HFFc6 (cell line): Measurements from ENCODE around the gene TRPC4AP. TPM values are rescaled to one million over a fixed set of nuclear protein-coding genes. Genes with fewer than 3 reads are reported as not detected.
A peak's percentile ranks its signal among the peaks of the same experiment; 100 is the strongest.

ENCODE experiments used
- DNase-seq: peaks from one replicate; pipeline ENCODE4 v3.0.0-alpha.2; 2018
- H3K27ac Mint-ChIP-seq: 2 replicates; pipeline ENCODE4 v1.8.0; 2020; ENCODE audit warnings: mild to moderate bottlenecking, mixed read lengths
- H3K27me3 Mint-ChIP-seq: 2 replicates; pipeline ENCODE4 v1.8.0; 2021; ENCODE audit warnings: mild to moderate bottlenecking, moderate library complexity, mixed read lengths; ENCODE audit not compliant: insufficient read depth
- H3K36me3 Mint-ChIP-seq: 2 replicates; pipeline ENCODE4 v1.8.0; 2021; ENCODE audit warnings: low read depth, mixed read lengths
- H3K4me1 Mint-ChIP-seq: 2 replicates; pipeline ENCODE4 v1.8.0; 2020; ENCODE audit warnings: low read depth, mixed read lengths
- H3K4me3 Mint-ChIP-seq: 2 replicates; pipeline ENCODE4 v1.8.0; 2020; ENCODE audit warnings: mild to moderate bottlenecking, moderate library complexity, mixed read lengths
- H3K9me3 Mint-ChIP-seq: 2 replicates; pipeline ENCODE4 v1.8.0; 2020; ENCODE audit warnings: mild to moderate bottlenecking, mixed read lengths
- CTCF ChIP-seq: fragments of 200-600 bp; sonication (generic); IDR thresholded peaks from 2 replicates; pipeline ENCODE4 v1.5.0; 2021; ENCODE audit warnings: antibody characterized with exemption, mild to moderate bottlenecking
- total RNA-seq, 6 experiments: library from RNA; stranded (reverse); fragmentation: NEBNext Ultra II Directional; extraction: Animal tissue kit (Norgen Biotek cat#: 25700); gene quantifications; 2 replicates in 1 of 6; 3 replicates in 5 of 6; pipeline ENCODE4 v1.2.3, GENCODE V29; 2021

Gene TRPC4AP
- total RNA-seq, 6 experiments from 2014 or later: 70.7 to 89.8 (median 81.6) TPM

GRCh38 chr20:35133031-35133430 is 40.4 kb upstream of the TRPC4AP start:
- Mint-ChIP-seq H3K36me3 (peaks cover 29% of the 10 kb centered on the region), H3K27me3 (peaks cover 3% of the 10 kb centered on the region), H3K27ac (0 out of 2 replicates have a peak overlapping the region, but pooled peaks have one; percentile 36), H3K4me1 (peaks cover 29% of the 10 kb centered on the region), H3K9me3 (no peaks in the 10 kb centered on the region), H3K4me3 (no peak overlapping the region)
- DNase-seq: no peak
- TF ChIP-seq CTCF: no peak

- H3K9me3 Mint-ChIP-seq: no peaks in the 10 kb centered on the region
- H3K27me3 Mint-ChIP-seq: peaks cover 3% of the 10 kb centered on the region
- no peak overlapping the region; the same call in 1 of the 2 replicates for H3K27ac Mint-ChIP-seq
- H3K36me3 Mint-ChIP-seq: peaks cover 26% of the 10 kb centered on the region
- peaks cover 29% of the 10 kb centered on the region for H3K4me1 Mint-ChIP-seq
- no peak for TF ChIP-seq CTCF
- no peak overlapping the region for H3K4me3 Mint-ChIP-seq
- no peak for DNase-seq
Observed at GRCh38 chr20:35131934-35132333, 39.3 kb upstream of the TRPC4AP start.

- peaks cover 1% of the 10 kb centered on the region for H3K27me3 Mint-ChIP-seq
- H3K9me3 Mint-ChIP-seq: no peaks in the 10 kb centered on the region
- no peak overlapping the region for H3K27ac Mint-ChIP-seq
- H3K36me3 Mint-ChIP-seq: peaks cover 36% of the 10 kb centered on the region
- H3K4me3 Mint-ChIP-seq: no peak overlapping the region
- no peak for TF ChIP-seq CTCF
- peaks cover 10% of the 10 kb centered on the region for H3K4me1 Mint-ChIP-seq
- DNase-seq: peak; percentile 32
Observed at GRCh38 chr20:35129647-35130069, 37.1 kb upstream of the TRPC4AP start.

GRCh38 chr20:35125753-35126152 is 33.1 kb upstream of the TRPC4AP start:
- Mint-ChIP-seq H3K27ac (no peak overlapping the region), H3K4me3 (no peak overlapping the region), H3K4me1 (peaks cover 8% of the 10 kb centered on the region), H3K36me3 (peaks cover 39% of the 10 kb centered on the region), H3K9me3 (no peaks in the 10 kb centered on the region), H3K27me3 (peaks cover 3% of the 10 kb centered on the region)
- no peak for TF ChIP-seq CTCF
- DNase-seq: no peak

- H3K4me1 Mint-ChIP-seq: peaks cover 27% of the 10 kb centered on the region
- no peak for DNase-seq
- no peak overlapping the region for H3K27ac Mint-ChIP-seq
- H3K9me3 Mint-ChIP-seq: no peaks in the 10 kb centered on the region
- no peak overlapping the region for H3K4me3 Mint-ChIP-seq
- TF ChIP-seq CTCF: no peak
- H3K27me3 Mint-ChIP-seq: peaks cover 5% of the 10 kb centered on the region
- peaks cover 60% of the 10 kb centered on the region for H3K36me3 Mint-ChIP-seq
Observed at GRCh38 chr20:35122756-35123405, 30.3 kb upstream of the TRPC4AP start.
